Psoas muscle (tissue), 8 donors: ENCODE data around the gene PPA1. TPM values are rescaled to one million over a fixed set of nuclear protein-coding genes. Genes with fewer than 3 reads are reported as not detected.
A peak's percentile ranks its signal among the peaks of the same experiment; 100 is the strongest.

ENCODE experiments used
- ATAC-seq, 4 donors: fragments of 200-7000 bp; cut with Tn5 transposase; one replicate each; pipeline ENCODE4 v1.9.1; 2020; ENCODE audit warnings: moderate library complexity in 3 of 4, mild to moderate bottlenecking in 2 of 4
- DNase-seq, 2 donors: peaks; one replicate each; pipeline ENCODE4 v3.0.0-alpha.2; 2020
- H3K27ac ChIP-seq: fragments of 200-600 bp; one replicate; pipeline ENCODE4 v1.8.0; 2022
- H3K27me3 ChIP-seq, 3 donors: fragments of 200-600 bp in 1 of 3; one replicate each; pipeline versions ENCODE4 v1.6.1 to v1.8.0; 2013 to 2022; ENCODE audit warnings: low read length in 2 of 3, mild to moderate bottlenecking in 2 of 3, moderate library complexity in 1 of 3; ENCODE audit not compliant: insufficient read depth in 3 of 3
- H3K36me3 ChIP-seq, 2 donors: fragments of 200-600 bp in 1 of 2; one replicate each; pipeline versions ENCODE4 v1.6.1 to v1.8.0; 2013 to 2022; ENCODE audit warnings: low read depth in 1 of 2, mild to moderate bottlenecking in 1 of 2, moderate library complexity in 1 of 2; ENCODE audit not compliant: insufficient read depth in 1 of 2
- H3K4me1 ChIP-seq: fragments of 200-600 bp; one replicate; pipeline ENCODE4 v1.8.0; 2022
- H3K4me3 ChIP-seq: fragments of 200-600 bp; one replicate; pipeline ENCODE4 v1.8.0; 2022; ENCODE audit warnings: mild to moderate bottlenecking
- H3K9me3 ChIP-seq: fragments of 200-600 bp; one replicate; pipeline ENCODE4 v1.8.0; 2022
- CTCF ChIP-seq: fragments of 200-600 bp; IDR thresholded peaks from one replicate; pipeline ENCODE4 v1.8.0; 2022; ENCODE audit warnings: antibody characterized with exemption
- WGBS, 3 donors: extraction: QIAGEN DNeasy Blood & Tissue Kit; methylation state at CpG; one replicate each; pipeline versions ENCODE4 v1.1.6 to v1.1.7; 2013; 5-methylcytosine and 5-hydroxymethylcytosine counted together
- intact Hi-C, 2 donors: fragments of 100-400 bp; cut with DNase I; formaldehyde crosslinking; loops; one replicate each; pipeline versions ENCODE4 v1.11.0 to v1.14.2; 2022
- polyA plus RNA-seq, 3 donors: library from polyadenylated mRNA; stranded (reverse); fragments of 200-250 nt; gene quantifications; one replicate each; pipeline ENCODE4 v1.2.3, GENCODE V29; 2013
- total RNA-seq, 4 donors: library from RNA; stranded (reverse); fragmentation: NEBNext Ultra II Directional in 2 of 4; extraction: Animal tissue kit (Norgen Biotek cat#: 25700) in 2 of 4; gene quantifications; one replicate each; pipeline versions ENCODE4 v1.2.1 to v1.2.4, GENCODE V29; 2021 to 2023
- donor health status: healthy with polysubstance abuse.
- donor health status: DM: no; HTN: no; CAD: no; lungs with moderate emphysema.
- donor health status: Bipolar disorder and iron deficiency.
- donor health status: healthy.
- donor health status: DM: yes; HTN: yes; CAD: no.
- donor health status: DM: no; HTN: no; CAD: no.
- donor health status: DM: no; HTN: no; CAD: no.
- donor health status: DM: yes; HTN: yes; CAD: no.

Gene PPA1
- total and polyA plus RNA-seq, 7 donors: 95.3 to 211 (median 131) TPM

GRCh38 chr10:70191161-70191971 lies 41.9 kb downstream of the PPA1 start:
- ATAC-seq: peak in 1 of 4 donors; percentile 7
- intact Hi-C loops: no loop called here
- H3K4me3 ChIP-seq: no peak overlapping the region
- H3K27ac ChIP-seq: no peak overlapping the region
- no peaks in the 10 kb centered on the region for H3K36me3 ChIP-seq
- H3K27me3 ChIP-seq: no peaks in the 10 kb centered on the region
- H3K9me3 ChIP-seq: no peaks in the 10 kb centered on the region
- WGBS, 3 donors: 63 to 72% (median 69%) methylated on average over 4 of the region's 4 CpGs
- no peak for TF ChIP-seq CTCF
- no peak for DNase-seq
- H3K4me1 ChIP-seq: no peaks in the 10 kb centered on the region

GRCh38 chr10:70190581-70190980 lies 42.6 kb downstream of the PPA1 start:
- no peaks in the 10 kb centered on the region for H3K4me1 ChIP-seq
- DNase-seq (no peak), ATAC-seq (peak in 2 of 4 donors; percentile 6 to 10)
- H3K4me3 ChIP-seq: no peak overlapping the region
- intact Hi-C loops: no loop called here
- 61 to 77% (median 63%) methylated on average over 5 of the region's 5 CpGs for whole genome bisulfite sequencing, 3 donors
- TF ChIP-seq CTCF: no peak
- H3K9me3 ChIP-seq: no peaks in the 10 kb centered on the region
- no peaks in the 10 kb centered on the region for H3K36me3 ChIP-seq
- no peak overlapping the region for H3K27ac ChIP-seq
- no peaks in the 10 kb centered on the region for H3K27me3 ChIP-seq

- no peaks in the 10 kb centered on the region for H3K36me3 ChIP-seq
- H3K4me1 ChIP-seq: no peaks in the 10 kb centered on the region
- H3K4me3 ChIP-seq: no peak overlapping the region
- no peaks in the 10 kb centered on the region for H3K9me3 ChIP-seq
- no peak for TF ChIP-seq CTCF
- intact Hi-C loops: no loop called here
- DNase-seq (no peak), ATAC-seq (peak in 2 of 4 donors; percentile 19 to 26)
- H3K27me3 ChIP-seq: no peaks in the 10 kb centered on the region
- 65 to 79% (median 77%) methylated on average over 8 of the region's 8 CpGs for WGBS, 3 donors
- H3K27ac ChIP-seq: no peak overlapping the region
Observed at GRCh38 chr10:70190102-70190501, 43.1 kb downstream of the PPA1 start.

- no peak for TF ChIP-seq CTCF
- DNase-seq (no peak), ATAC-seq (no peak)
- Histone ChIP-seq H3K27me3 (no peaks in the 10 kb centered on the region), H3K36me3 (no peaks in the 10 kb centered on the region), H3K9me3 (no peaks in the 10 kb centered on the region), H3K27ac (no peak overlapping the region), H3K4me3 (no peak overlapping the region), H3K4me1 (no peaks in the 10 kb centered on the region)
- intact Hi-C loops: no loop called here
- 80 to 89% (median 86%) methylated on average over 1 of the region's 1 CpG for WGBS, 3 donors
Observed at GRCh38 chr10:70188768-70189167, 44.5 kb downstream of the PPA1 start.

GRCh38 chr10:70186571-70186970 lies 46.7 kb downstream of the PPA1 start:
- Histone ChIP-seq H3K27ac (no peak overlapping the region), H3K36me3 (no peaks in the 10 kb centered on the region), H3K4me3 (no peak overlapping the region), H3K9me3 (no peaks in the 10 kb centered on the region), H3K4me1 (no peaks in the 10 kb centered on the region), H3K27me3 (no peaks in the 10 kb centered on the region)
- 73 to 74% (median 74%) methylated on average over 3 of the region's 3 CpGs for WGBS, 3 donors
- no peak for DNase-seq
- intact Hi-C loops: no loop called here
- no peak for ATAC-seq
- no peak for TF ChIP-seq CTCF
